Coronary artery (tissue), 2 donors: ENCODE results near the gene DDRGK1.

Source experiments
- DNase-seq: peaks from one replicate; pipeline ENCODE4 v3.0.0-alpha.2; 2017; ENCODE audit warnings: low spot score
- H3K27ac ChIP-seq, 2 donors: fragments of 200-600 bp; sonication (generic); one replicate each; pipeline ENCODE4 v1.5.1; 2016 to 2019
- H3K4me3 ChIP-seq: fragments of 200-600 bp; sonication (generic); 2 replicates; pipeline ENCODE4 v1.5.1; 2016; ENCODE audit warnings: mild to moderate bottlenecking, moderate library complexity
- TF ChIP-seq, protein P1 (sequence below): fragments of 200-600 bp; sonication (generic); IDR thresholded peaks from one replicate; pipeline ENCODE4 v1.5.1; 2019; ENCODE audit warnings: antibody characterized with exemption

DDRGK1 gene

DNA sequence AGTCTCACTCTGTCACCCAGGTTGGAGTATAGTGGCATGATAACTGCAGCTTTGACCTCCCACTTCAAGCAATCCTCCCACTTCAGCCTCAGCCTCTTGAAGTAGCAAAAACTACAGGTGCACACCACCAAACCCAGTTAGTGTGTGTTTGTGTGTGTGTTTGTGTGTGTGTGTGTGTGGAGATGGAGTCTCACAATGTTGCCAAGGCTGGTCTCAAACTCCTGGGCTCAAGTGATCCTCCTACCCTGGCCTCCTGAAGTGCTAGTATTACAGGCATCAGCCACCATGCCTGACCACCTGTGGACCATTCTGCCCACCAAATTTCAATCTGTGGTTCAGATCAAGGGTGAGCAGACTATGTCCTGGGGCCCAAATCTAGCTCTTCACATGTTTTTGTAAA is 53.6 kb downstream of the DDRGK1 start:
- no peak for DNase-seq
- H3K27ac ChIP-seq: no peak overlapping the region
- H3K4me3 ChIP-seq: no peak overlapping the region
- TF ChIP-seq, protein P1, sequence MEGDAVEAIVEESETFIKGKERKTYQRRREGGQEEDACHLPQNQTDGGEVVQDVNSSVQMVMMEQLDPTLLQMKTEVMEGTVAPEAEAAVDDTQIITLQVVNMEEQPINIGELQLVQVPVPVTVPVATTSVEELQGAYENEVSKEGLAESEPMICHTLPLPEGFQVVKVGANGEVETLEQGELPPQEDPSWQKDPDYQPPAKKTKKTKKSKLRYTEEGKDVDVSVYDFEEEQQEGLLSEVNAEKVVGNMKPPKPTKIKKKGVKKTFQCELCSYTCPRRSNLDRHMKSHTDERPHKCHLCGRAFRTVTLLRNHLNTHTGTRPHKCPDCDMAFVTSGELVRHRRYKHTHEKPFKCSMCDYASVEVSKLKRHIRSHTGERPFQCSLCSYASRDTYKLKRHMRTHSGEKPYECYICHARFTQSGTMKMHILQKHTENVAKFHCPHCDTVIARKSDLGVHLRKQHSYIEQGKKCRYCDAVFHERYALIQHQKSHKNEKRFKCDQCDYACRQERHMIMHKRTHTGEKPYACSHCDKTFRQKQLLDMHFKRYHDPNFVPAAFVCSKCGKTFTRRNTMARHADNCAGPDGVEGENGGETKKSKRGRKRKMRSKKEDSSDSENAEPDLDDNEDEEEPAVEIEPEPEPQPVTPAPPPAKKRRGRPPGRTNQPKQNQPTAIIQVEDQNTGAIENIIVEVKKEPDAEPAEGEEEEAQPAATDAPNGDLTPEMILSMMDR: no peak

DNA sequence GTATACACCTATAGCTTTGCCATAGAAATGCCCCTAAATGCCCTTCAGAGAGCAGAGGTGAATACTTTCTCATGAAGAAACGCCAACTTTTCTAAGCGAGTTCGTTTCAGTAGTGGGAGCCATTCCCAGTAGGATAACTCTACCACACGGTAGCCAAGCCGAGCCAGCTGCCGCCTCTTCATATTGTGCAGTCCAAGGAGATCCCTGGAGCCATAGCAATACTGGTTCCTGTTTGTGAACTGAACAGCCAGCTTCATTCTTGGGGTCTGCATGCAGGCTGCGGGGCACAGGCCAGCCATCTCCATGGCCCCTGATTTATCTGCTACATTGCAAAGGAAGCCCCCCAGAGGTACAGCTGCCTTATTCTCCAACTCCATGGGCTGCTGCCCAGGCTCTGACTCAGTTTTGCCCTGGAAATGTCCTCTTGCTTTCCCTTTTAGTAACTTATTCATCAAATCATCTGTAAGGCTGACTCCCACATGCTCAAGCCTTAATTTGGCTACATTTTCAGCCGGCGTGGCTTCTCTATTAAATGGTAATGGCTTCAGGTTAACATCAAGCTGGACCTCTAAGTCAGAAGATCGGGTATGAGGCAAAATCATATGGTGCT is 57.6 kb downstream of the DDRGK1 start:
- Histone ChIP-seq H3K27ac (no peak overlapping the region), H3K4me3 (no peak overlapping the region)
- TF ChIP-seq, protein P1: no peak
- no peak for DNase-seq

DNA sequence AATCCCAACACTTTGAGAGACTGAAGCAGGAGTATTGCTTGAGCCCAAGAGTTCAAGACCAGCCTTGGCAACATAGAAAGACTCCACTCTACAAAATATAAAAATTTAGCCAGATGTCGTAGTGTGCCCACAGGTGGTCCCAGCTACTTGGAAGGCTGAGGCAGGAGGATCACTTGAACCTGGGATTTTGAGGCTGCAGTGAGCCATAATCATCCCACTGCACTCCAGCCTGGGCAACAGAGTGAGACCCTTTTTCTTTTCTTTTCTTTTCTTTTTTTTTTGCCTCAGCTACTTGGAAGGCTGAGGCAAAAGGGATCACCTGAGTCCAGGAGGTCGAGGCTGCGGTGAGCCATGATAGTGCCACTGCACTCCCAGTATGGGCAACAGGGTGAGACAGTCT is 62.7 kb downstream of the DDRGK1 start:
- Histone ChIP-seq H3K27ac (no peak overlapping the region), H3K4me3 (no peak overlapping the region)
- no peak for DNase-seq
- TF ChIP-seq, protein P1: no peak
